ENCODE data around the gene FAM20C. TPM values are rescaled to one million over a fixed set of nuclear protein-coding genes. Genes with fewer than 3 reads are reported as not detected.
"Not testable (repeated sequence)": the region's sequence is repeated elsewhere in the genome, so short reads cannot be mapped to it uniquely, and the experiment has no call there.

The FAM20C gene
- total RNA-seq, 6 donors from 2014 or later, result 17.7 to 53.7 (median 46.8) TPM

GRCh38 chr7:240887-241421 is 48.6 kb downstream of the FAM20C start:
- H3K4me1 ChIP-seq, result peaks cover 2 to 5% (median 4%) of the 10 kb centered on the region in 4 donors
- 59 to 69% methylated on average over 3 to 14 of the region's 16 CpGs for WGBS, 2 donors
- DNase-seq (peak in 1 of 2 donors; percentile 42), ATAC-seq (ENCODE audit: low FRiP score in 2 of 2) (peak in 1 of 2 donors; percentile 30)
- no peak overlapping the region for H3K27ac ChIP-seq
- H3K4me3 ChIP-seq, result no peak overlapping the region
- no peaks in the 10 kb centered on the region for H3K27me3 ChIP-seq
- peaks cover 0 to 13% (median 3%) of the 10 kb centered on the region in 4 donors for H3K36me3 ChIP-seq
- no peak for TF ChIP-seq POLR2AphosphoS5 (IDR thresholded peaks at IDR 0.05)
- TF ChIP-seq CTCF (IDR thresholded peaks at IDR 0.05), result no peak
- no peak for TF ChIP-seq EP300 (IDR thresholded peaks at IDR 0.05)
- no peak for TF ChIP-seq POLR2A (IDR thresholded peaks at IDR 0.05)
- no peaks in the 10 kb centered on the region for H3K9me3 ChIP-seq

- TF ChIP-seq POLR2A (IDR thresholded peaks at IDR 0.05) (no peak), CTCF (IDR thresholded peaks at IDR 0.05) (no peak), POLR2AphosphoS5 (IDR thresholded peaks at IDR 0.05) (no peak), EP300 (IDR thresholded peaks at IDR 0.05) (no peak)
- H3K27me3 ChIP-seq, result no peaks in the 10 kb centered on the region
- no peaks in the 10 kb centered on the region for H3K9me3 ChIP-seq
- no peaks in the 10 kb centered on the region for H3K4me1 ChIP-seq
- DNase-seq (no peak), ATAC-seq (ENCODE audit: low FRiP score in 2 of 2) (no peak)
- WGBS, 2 donors, result 96 to 97% methylated on average over 12 to 13 of the region's 13 CpGs
- H3K36me3 ChIP-seq, result peaks cover 0 to 15% (median 4%) of the 10 kb centered on the region in 4 donors
- H3K4me3 ChIP-seq, result no peak overlapping the region
- H3K27ac ChIP-seq, result no peak overlapping the region
Observed at GRCh38 chr7:241513-241912, 49.1 kb downstream of the FAM20C start.

GRCh38 chr7:242826-243579 is 50.6 kb downstream of the FAM20C start:
- H3K36me3 ChIP-seq, result peaks cover 0 to 27% (median 11%) of the 10 kb centered on the region in 4 donors
- H3K4me3 ChIP-seq; H3K27ac ChIP-seq; H3K4me1 ChIP-seq; H3K9me3 ChIP-seq; ATAC-seq (ENCODE audit: low FRiP score in 2 of 2); H3K27me3 ChIP-seq: not testable (repeated sequence)
- peak in 1 of 2 donors; percentile 41 for DNase-seq
- 94 to 100% methylated on average over 2 to 5 of the region's 21 CpGs for WGBS, 2 donors

GRCh38 chr7:243580-243978 is 51.2 kb downstream of the FAM20C start:
- peaks cover 0 to 33% (median 17%) of the 10 kb centered on the region in 4 donors for H3K36me3 ChIP-seq
- not testable (repeated sequence) for H3K4me1 ChIP-seq; ATAC-seq (ENCODE audit: low FRiP score in 2 of 2); H3K27me3 ChIP-seq; H3K4me3 ChIP-seq; H3K27ac ChIP-seq; H3K9me3 ChIP-seq
- 84 to 96% methylated on average over 3 to 5 of the region's 10 CpGs for WGBS, 2 donors
- peak in 1 of 2 donors; percentile 13 for DNase-seq

GRCh38 chr7:244974-245373 is 52.6 kb downstream of the FAM20C start:
- no peaks in the 10 kb centered on the region for H3K4me1 ChIP-seq
- peaks cover 3 to 47% (median 25%) of the 10 kb centered on the region in 4 donors for H3K36me3 ChIP-seq
- no peak for TF ChIP-seq POLR2AphosphoS5 (IDR thresholded peaks at IDR 0.05)
- no peak for TF ChIP-seq EP300 (IDR thresholded peaks at IDR 0.05)
- TF ChIP-seq POLR2A (IDR thresholded peaks at IDR 0.05), result no peak
- no peak for TF ChIP-seq CTCF (IDR thresholded peaks at IDR 0.05)
- H3K27me3 ChIP-seq, result no peaks in the 10 kb centered on the region
- H3K27ac ChIP-seq, result no peak overlapping the region
- no peak overlapping the region for H3K4me3 ChIP-seq
- H3K9me3 ChIP-seq, result no peaks in the 10 kb centered on the region
- DNase-seq, result peak in 1 of 2 donors; percentile 75
- peak in 1 of 2 donors; percentile 30 for ATAC-seq (ENCODE audit: low FRiP score in 2 of 2)
- 91 to 92% methylated on average over 19 to 22 of the region's 22 CpGs for WGBS, 2 donors

All from upper lobe of left lung (tissue), 6 donors.